ENCODE data around the gene RPS16.

DNA sequence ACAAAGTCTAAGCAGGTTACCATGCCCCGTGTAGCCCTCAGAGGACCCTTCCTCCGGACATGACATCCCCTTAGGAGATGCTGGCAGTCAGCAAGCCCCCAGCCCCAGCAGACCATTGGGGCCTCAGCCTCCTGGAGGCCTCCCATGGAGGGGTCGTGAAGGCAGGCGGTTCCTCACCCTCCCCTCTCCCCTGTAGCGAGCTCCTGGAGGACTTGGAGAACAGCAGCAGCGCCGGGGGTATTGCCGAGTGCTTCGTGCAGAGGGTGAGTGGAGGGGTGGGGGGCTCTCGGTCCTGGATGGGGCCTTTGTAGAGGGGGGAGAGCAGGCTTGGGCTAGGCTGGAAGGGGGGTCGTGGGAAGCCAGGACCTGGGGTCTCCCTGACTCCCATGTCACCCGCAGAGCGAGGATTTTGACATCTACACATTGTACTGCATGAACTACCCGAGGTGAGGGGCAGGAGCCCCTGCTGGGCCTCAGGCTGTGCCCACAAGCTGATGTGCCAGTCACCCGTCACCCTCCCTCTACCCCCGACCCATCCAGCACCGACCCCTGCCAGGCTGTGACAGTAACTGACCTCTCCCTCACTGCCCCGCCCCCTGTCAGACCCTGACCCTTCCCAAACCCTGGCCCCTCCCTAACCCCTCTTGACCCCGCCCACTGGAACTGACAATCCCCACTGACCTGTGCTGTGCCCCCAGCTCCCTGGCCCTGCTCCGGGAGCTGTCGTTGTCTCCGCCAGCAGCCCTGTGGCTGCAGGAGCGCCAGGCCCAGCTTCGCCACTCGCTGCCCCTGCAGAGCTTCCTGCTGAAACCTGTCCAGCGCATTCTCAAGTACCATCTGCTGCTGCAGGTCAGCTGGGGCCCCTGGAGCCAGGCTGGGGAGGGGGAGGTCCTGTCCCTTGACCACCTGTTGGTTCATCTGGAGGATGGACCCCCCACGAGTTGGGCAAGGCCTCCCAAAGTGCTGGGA, 19.3 kb downstream of the RPS16 start:
- TF ChIP-seq MYC (CRISPR knock-in tag; IDR thresholded peaks at IDR 0.05; ENCODE audit: borderline replicate concordance) (no peak), RFX5 (IDR thresholded peaks at IDR 0.05; ENCODE audit: low read depth, low read length) (no peak), ZSCAN12 (CRISPR knock-in tag; IDR thresholded peaks at IDR 0.05) (no peak), ZHX2 (IDR thresholded peaks at IDR 0.05; ENCODE audit: low read depth) (no peak), ZHX2 (CRISPR knock-in tag; IDR thresholded peaks at IDR 0.05; ENCODE audit: borderline replicate concordance) (no peak), GTF2F1 (IDR thresholded peaks at IDR 0.05; ENCODE audit: low read length) (no peak), FOXA3 (CRISPR knock-in tag; IDR thresholded peaks at IDR 0.05) (no peak), ZBTB8A (CRISPR knock-in tag; IDR thresholded peaks at IDR 0.05; ENCODE audit: borderline replicate concordance, low read depth) (no peak), CTCF (CRISPR knock-in tag; IDR thresholded peaks at IDR 0.05) (no peak), CHD2 (IDR thresholded peaks at IDR 0.05; ENCODE audit: low read depth, low read length) (no peak), HDAC6 (IDR thresholded peaks at IDR 0.05; ENCODE audit: low read depth, low read length) (no peak), DPF2 (CRISPR knock-in tag; IDR thresholded peaks at IDR 0.05; ENCODE audit: borderline replicate concordance, low read depth) (no peak), HIVEP1 (CRISPR knock-in tag; IDR thresholded peaks at IDR 0.05) (no peak), SP5 (CRISPR knock-in tag; IDR thresholded peaks at IDR 0.05; ENCODE audit: borderline replicate concordance, low read depth) (no peak), PTBP1 (IDR thresholded peaks at IDR 0.05; ENCODE audit: low read depth, low read length, poor library complexity, severe bottlenecking) (no peak)

Measured in HepG2 (cell line).